GM13976 (cell line): Measurements from ENCODE around the gene UBE2R2.

ENCODE experiments used
- DNase-seq: peaks from one replicate; pipeline ENCODE4 v3.0.0; 2012; ENCODE audit warnings: low spot score
- CTCF ChIP-seq: IDR thresholded peaks from 2 replicates; pipeline ENCODE4 v1.5.1; 2012; ENCODE audit warnings: borderline replicate concordance, mild to moderate bottlenecking; ENCODE audit not compliant: insufficient read depth; ENCODE audit errors: extremely low read depth, missing control alignments, control extremely low read depth
- in situ Hi-C: fragments of 300-500 bp; cut with MboI; formaldehyde crosslinking; loops from one replicate; pipeline ENCODE4 v1.12.0; 2022; ENCODE audit warnings: low sequenced_read_pairs, mixed read lengths, inconsistent platforms; ENCODE audit not compliant: unreplicated experiment

UBE2R2 gene

DNA sequence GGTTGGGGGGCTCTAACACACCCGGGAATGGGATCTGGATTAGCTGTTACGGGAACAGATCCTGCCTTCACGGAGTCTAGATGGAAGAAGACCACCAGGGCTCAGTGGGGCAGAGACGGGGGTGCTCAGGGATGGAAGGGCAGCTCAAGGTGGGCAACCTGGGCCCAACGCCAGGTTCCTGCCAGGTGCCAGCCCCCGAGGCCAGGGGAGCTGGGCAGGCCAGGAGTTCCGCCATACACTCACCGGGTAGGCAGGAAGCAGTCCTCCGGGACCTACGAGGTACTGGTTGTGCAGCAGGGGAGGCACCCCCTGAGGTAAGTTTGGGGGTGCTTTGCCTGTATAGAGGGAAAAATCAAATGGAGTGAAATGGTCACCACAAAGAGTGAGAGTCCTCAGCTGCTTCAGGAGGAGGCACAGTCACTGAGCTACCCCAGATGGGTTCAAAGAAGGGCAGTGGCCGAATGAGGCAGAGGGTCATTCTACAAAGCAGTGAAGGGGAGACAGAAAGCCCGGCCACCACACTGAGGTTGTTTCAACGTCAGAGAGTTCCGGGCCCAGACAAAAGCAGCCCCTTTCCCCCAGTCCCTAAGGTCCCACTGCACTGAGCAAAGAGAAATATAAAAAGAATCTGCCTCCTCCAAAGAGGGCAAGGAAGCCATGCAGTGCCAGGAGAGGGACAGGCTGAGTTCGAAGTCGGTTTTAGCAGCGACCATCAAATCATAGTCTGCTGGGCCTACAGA lies 110.0 kb downstream of the UBE2R2 start:
- in situ Hi-C loops, result no loop called here
- TF ChIP-seq CTCF, result no peak
- DNase-seq, result no peak

DNA sequence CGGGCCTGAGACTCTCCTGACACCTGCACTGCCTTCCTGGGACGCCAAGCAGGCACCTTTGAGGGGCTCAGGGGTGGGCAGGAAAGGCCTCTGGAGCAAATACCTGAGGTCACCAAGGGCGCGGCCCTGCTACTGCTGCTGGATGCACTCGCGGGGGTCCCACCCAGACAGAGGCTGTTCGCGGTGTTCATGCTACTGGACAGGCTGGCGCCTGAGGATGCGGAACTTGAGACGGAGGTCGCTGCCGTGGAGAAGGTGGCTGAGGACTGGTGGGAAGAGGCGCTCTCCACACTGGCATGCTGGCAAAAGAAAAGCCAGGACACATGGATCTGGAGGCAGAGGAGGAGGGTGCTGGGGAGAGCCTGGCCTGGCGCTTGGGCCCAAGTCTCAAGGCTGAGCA lies 110.7 kb downstream of the UBE2R2 start:
- in situ Hi-C loops, result no loop called here
- TF ChIP-seq CTCF, result no peak
- DNase-seq, result no peak

DNA sequence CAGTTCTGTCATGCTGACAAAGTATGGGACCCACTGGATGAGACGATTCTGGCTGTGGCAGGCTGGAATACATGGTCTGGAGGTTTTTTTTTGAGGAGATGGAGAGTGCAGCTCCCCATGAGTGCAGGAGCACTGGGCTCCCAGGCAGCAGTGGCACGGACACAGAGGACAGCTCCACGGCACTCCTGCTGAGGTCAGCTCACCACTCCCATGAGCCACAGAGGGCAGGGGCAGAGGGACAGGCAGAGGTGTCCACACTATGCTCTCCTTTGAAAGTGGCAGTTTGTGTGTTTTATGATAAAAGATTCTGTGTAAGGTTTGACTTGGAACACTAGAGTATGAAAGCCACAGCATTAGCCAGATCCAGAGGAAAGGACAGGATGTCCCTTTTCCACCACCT lies 114.4 kb downstream of the UBE2R2 start:
- TF ChIP-seq CTCF, result no peak
- DNase-seq, result no peak
- in situ Hi-C loops, result no loop called here

- TF ChIP-seq CTCF, result no peak
- DNase-seq, result no peak
- in situ Hi-C loops, result no loop called here
These were observed 115.3 kb downstream of the UBE2R2 start for GRCh38 chr9:33932078-33932807.

DNA sequence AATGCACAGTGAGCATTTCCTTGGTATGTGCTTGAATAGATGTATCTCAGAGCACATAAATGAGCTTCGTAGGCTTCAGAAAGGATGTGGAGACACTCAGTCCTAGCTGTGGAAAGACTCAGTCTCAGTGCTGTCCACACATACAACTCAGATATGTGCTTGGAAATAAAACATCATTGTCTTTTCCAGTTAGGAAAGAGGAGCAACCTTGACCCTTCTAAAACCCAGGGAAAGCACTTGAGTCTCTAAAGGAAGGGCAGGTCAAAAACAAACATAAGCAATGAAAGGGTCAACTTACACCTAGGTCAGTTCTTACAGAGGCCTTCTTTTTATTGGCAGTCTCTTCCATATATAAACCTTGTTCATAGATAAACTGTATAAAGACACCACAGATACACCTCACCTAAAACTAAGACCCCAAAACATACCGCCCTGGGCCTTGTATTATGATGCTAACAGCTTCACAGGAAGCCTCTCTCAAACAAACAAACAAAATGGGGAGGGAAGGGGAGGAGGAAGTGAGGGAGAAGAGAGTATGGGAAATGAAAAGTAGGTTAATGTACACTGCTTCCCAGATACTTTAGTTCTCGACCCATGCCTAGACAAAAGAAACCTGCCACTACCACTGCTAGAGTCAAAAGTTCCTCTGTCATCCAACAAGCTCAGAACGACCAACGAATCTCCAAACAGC lies 117.4 kb downstream of the UBE2R2 start:
- in situ Hi-C loops, result no loop called here
- no peak for DNase-seq
- no peak for TF ChIP-seq CTCF

DNA sequence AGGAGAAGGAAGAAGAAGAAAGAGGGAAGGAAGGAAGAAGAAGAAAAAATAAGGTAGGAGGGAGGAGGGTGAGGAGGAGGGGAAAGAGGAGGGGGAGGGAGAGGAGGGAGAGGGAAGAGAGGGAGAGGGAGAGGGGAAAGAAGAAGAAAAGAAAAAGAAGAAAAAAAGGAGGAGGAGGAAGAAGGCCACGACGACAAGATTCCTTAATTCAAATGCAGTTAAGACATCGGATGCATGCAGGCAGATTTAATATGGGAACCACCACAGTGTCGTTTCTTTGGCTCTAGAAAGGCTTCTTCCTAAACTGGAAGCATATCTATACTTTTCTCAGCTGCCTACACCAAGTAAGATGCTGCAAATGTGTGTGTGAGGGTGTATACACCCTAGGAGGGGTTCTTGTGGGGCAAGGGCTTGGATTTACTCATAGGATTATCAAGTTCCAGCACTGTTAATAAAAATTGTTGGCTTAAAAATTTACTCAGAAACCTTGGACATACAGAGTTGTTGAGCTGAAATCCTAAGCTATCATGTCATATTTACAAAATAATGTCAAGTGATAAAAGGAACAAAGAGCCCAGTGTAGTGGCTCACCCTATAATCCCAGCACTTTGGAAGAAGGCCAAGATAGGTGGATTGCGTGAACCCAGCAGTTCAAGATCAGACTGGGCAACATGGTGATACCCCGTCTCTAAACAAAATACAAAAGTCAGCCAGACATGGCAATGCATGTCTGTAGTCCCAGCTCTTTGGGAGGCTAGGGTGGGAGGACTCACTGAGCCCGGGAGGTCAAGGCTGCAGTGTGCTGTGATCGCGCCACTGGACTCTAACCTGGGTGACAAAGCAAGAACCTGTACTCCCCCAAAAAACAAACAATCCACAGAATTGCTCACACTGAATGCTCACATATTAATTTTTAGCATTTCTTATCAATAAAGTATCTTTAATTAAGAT lies 123.2 kb downstream of the UBE2R2 start:
- DNase-seq, result no peak
- TF ChIP-seq CTCF, result no peak
- in situ Hi-C loops, result no loop called here
